Measurements from ENCODE around the gene PLEKHD1. TPM values are rescaled to one million over a fixed set of nuclear protein-coding genes. Genes with fewer than 3 reads are reported as not detected.

Gene PLEKHD1
- total RNA-seq, 4 donors from 2014 or later = not detected

- no peaks in the 10 kb centered on the region for H3K9me3 ChIP-seq
- DNase-seq = no peak
- no peak overlapping the region for H3K4me3 ChIP-seq
- no peaks in the 10 kb centered on the region for H3K27me3 ChIP-seq
- no peaks in the 10 kb centered on the region for H3K4me1 ChIP-seq
- no peaks in the 10 kb centered on the region for H3K36me3 ChIP-seq
- TF ChIP-seq CTCF (IDR thresholded peaks at IDR 0.05) (no peak), POLR2A (IDR thresholded peaks at IDR 0.05) (no peak)
- no peak overlapping the region for H3K27ac ChIP-seq
Measured at GRCh38 chr14:69551511-69551910, 67.0 kb downstream of the PLEKHD1 start.

- Histone ChIP-seq H3K4me1 (no peaks in the 10 kb centered on the region), H3K36me3 (no peaks in the 10 kb centered on the region), H3K4me3 (no peak overlapping the region), H3K27me3 (no peaks in the 10 kb centered on the region), H3K27ac (no peak overlapping the region), H3K9me3 (no peaks in the 10 kb centered on the region)
- TF ChIP-seq POLR2A (IDR thresholded peaks at IDR 0.05) (no peak), CTCF (IDR thresholded peaks at IDR 0.05) (no peak)
- no peak for DNase-seq
Measured at GRCh38 chr14:69553252-69553651, 68.7 kb downstream of the PLEKHD1 start.

- no peaks in the 10 kb centered on the region for H3K27me3 ChIP-seq
- H3K9me3 ChIP-seq = no peaks in the 10 kb centered on the region
- DNase-seq = no peak
- no peak overlapping the region for H3K27ac ChIP-seq
- TF ChIP-seq CTCF (IDR thresholded peaks at IDR 0.05) (no peak), POLR2A (IDR thresholded peaks at IDR 0.05) (no peak)
- H3K4me3 ChIP-seq = no peak overlapping the region
- no peaks in the 10 kb centered on the region for H3K4me1 ChIP-seq
- no peaks in the 10 kb centered on the region for H3K36me3 ChIP-seq
Measured at GRCh38 chr14:69554500-69554899, 70.0 kb downstream of the PLEKHD1 start.

- no peak for DNase-seq
- no peak for TF ChIP-seq CTCF (IDR thresholded peaks at IDR 0.05)
- TF ChIP-seq POLR2A (IDR thresholded peaks at IDR 0.05) = no peak
- Histone ChIP-seq H3K9me3 (no peaks in the 10 kb centered on the region), H3K4me1 (no peaks in the 10 kb centered on the region), H3K27me3 (no peaks in the 10 kb centered on the region), H3K4me3 (no peak overlapping the region), H3K27ac (no peak overlapping the region), H3K36me3 (no peaks in the 10 kb centered on the region)
Measured at GRCh38 chr14:69558774-69559173, 74.2 kb downstream of the PLEKHD1 start.

- no peaks in the 10 kb centered on the region for H3K27me3 ChIP-seq
- H3K27ac ChIP-seq = no peak overlapping the region
- H3K4me1 ChIP-seq = no peaks in the 10 kb centered on the region
- no peak overlapping the region for H3K4me3 ChIP-seq
- H3K36me3 ChIP-seq = no peaks in the 10 kb centered on the region
- no peak for TF ChIP-seq CTCF (IDR thresholded peaks at IDR 0.05)
- TF ChIP-seq POLR2A (IDR thresholded peaks at IDR 0.05) = no peak
- H3K9me3 ChIP-seq = no peaks in the 10 kb centered on the region
- DNase-seq = no peak
Measured at GRCh38 chr14:69559581-69560011, 75.1 kb downstream of the PLEKHD1 start.

GRCh38 chr14:69560826-69561225, 76.3 kb downstream of the PLEKHD1 start:
- H3K27me3 ChIP-seq = no peaks in the 10 kb centered on the region
- DNase-seq = no peak
- no peaks in the 10 kb centered on the region for H3K36me3 ChIP-seq
- H3K27ac ChIP-seq = no peak overlapping the region
- H3K4me3 ChIP-seq = no peak overlapping the region
- TF ChIP-seq POLR2A (IDR thresholded peaks at IDR 0.05) (no peak), CTCF (IDR thresholded peaks at IDR 0.05) (no peak)
- no peaks in the 10 kb centered on the region for H3K9me3 ChIP-seq
- H3K4me1 ChIP-seq = no peaks in the 10 kb centered on the region

Measured in Peyer's patch (tissue), 4 donors.